Erythroblast (primary cell): ENCODE measurements around the gene UBE2G1.

Experiments used
- GATA1 ChIP-seq: IDR thresholded peaks from 2 replicates; pipeline ENCODE4 v1.6.1; 2011; ENCODE audit warnings: low read depth, mild to moderate bottlenecking, control low read depth, low read length, moderate library complexity
- POLR2A ChIP-seq: IDR thresholded peaks from 2 replicates; pipeline ENCODE4 v1.6.1; 2011; ENCODE audit warnings: mild to moderate bottlenecking, low read length

GRCh38 chr17:4381690-4382671 lies 15.5 kb upstream of the UBE2G1 start:
- no peak for TF ChIP-seq POLR2A
- TF ChIP-seq GATA1 = no peak
